ENCODE data around the gene CASD1.

GRCh38 chr7:94510582-94511496 is 1.2 kb downstream of the CASD1 start:
- TF ChIP-seq, protein P1, sequence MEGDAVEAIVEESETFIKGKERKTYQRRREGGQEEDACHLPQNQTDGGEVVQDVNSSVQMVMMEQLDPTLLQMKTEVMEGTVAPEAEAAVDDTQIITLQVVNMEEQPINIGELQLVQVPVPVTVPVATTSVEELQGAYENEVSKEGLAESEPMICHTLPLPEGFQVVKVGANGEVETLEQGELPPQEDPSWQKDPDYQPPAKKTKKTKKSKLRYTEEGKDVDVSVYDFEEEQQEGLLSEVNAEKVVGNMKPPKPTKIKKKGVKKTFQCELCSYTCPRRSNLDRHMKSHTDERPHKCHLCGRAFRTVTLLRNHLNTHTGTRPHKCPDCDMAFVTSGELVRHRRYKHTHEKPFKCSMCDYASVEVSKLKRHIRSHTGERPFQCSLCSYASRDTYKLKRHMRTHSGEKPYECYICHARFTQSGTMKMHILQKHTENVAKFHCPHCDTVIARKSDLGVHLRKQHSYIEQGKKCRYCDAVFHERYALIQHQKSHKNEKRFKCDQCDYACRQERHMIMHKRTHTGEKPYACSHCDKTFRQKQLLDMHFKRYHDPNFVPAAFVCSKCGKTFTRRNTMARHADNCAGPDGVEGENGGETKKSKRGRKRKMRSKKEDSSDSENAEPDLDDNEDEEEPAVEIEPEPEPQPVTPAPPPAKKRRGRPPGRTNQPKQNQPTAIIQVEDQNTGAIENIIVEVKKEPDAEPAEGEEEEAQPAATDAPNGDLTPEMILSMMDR (IDR thresholded peaks at IDR 0.05; ENCODE audit: low read depth, low read length): no peak
- no peak for TF ChIP-seq EZH2phosphoT487 (IDR thresholded peaks at IDR 0.05; ENCODE audit: low read depth)

Data from OCI-LY3 (cell line).